H9 (cell line): ENCODE measurements around the gene PPP1R13B. TPM values are rescaled to one million over a fixed set of nuclear protein-coding genes. Genes with fewer than 3 reads are reported as not detected.
"Not testable (repeated sequence)": the region's sequence is repeated elsewhere in the genome, so short reads cannot be mapped to it uniquely, and the experiment has no call there.

ENCODE experiments used
- DNase-seq: peaks from one replicate; pipeline ENCODE4 v3.0.0-alpha.2; 2017
- H2AFZ ChIP-seq: one replicate; pipeline ENCODE4 v1.6.1; 2013; ENCODE audit warnings: mild to moderate bottlenecking, low read length, control low read depth, moderate library complexity
- H2AK5ac ChIP-seq: 2 replicates; pipeline ENCODE4 v1.6.1; 2013; ENCODE audit warnings: low read length, control low read depth, mixed read lengths; ENCODE audit not compliant: insufficient read length
- H2BK120ac ChIP-seq: one replicate; pipeline ENCODE4 v1.6.1; 2013; ENCODE audit warnings: low read depth, mild to moderate bottlenecking, low read length, control low read depth, inconsistent platforms; ENCODE audit not compliant: poor library complexity, severe bottlenecking
- H2BK12ac ChIP-seq: 2 replicates; pipeline ENCODE4 v1.6.1; 2013; ENCODE audit warnings: low read length, control low read depth, mixed read lengths, low read depth; ENCODE audit not compliant: insufficient read length
- H2BK15ac ChIP-seq: 2 replicates; pipeline ENCODE4 v1.6.1; 2013; ENCODE audit warnings: low read depth, low read length, control low read depth
- H2BK20ac ChIP-seq: one replicate; pipeline ENCODE4 v1.6.1; 2013; ENCODE audit warnings: low read depth, mild to moderate bottlenecking, low read length, control low read depth, inconsistent platforms; ENCODE audit not compliant: poor library complexity, severe bottlenecking
- H2BK5ac ChIP-seq: 2 replicates; pipeline ENCODE4 v1.6.1; 2013; ENCODE audit warnings: low read length, control low read depth, mixed read lengths; ENCODE audit not compliant: insufficient read length
- H3K14ac ChIP-seq: 2 replicates; pipeline ENCODE4 v1.6.1; 2013; ENCODE audit warnings: low read length, control low read depth; ENCODE audit not compliant: insufficient read depth
- H3K18ac ChIP-seq: 2 replicates; pipeline ENCODE4 v1.6.1; 2013; ENCODE audit warnings: low read depth, mild to moderate bottlenecking, mixed read lengths, low read length, control low read depth; ENCODE audit not compliant: insufficient read length
- H3K23ac ChIP-seq: 2 replicates; pipeline ENCODE4 v1.6.1; 2013; ENCODE audit warnings: low read length, control low read depth, mixed read lengths, low read depth; ENCODE audit not compliant: insufficient read length
- H3K23me2 ChIP-seq: 2 replicates; pipeline ENCODE4 v1.6.1; 2013; ENCODE audit warnings: low read depth, mild to moderate bottlenecking, mixed read lengths, low read length, control low read depth; ENCODE audit not compliant: insufficient read length, poor library complexity, severe bottlenecking
- H3K27ac ChIP-seq: 2 replicates; pipeline ENCODE4 v1.5.1; 2013; ENCODE audit warnings: low read length, control low read depth, mixed read lengths, low read depth; ENCODE audit not compliant: insufficient read length
- H3K27me3 ChIP-seq: 2 replicates; pipeline ENCODE4 v1.6.1; 2013; ENCODE audit warnings: low read length, control low read depth, inconsistent platforms; ENCODE audit not compliant: insufficient read depth
- H3K4ac ChIP-seq: 2 replicates; pipeline ENCODE4 v1.6.1; 2013; ENCODE audit warnings: low read depth, mild to moderate bottlenecking, control low read depth, inconsistent platforms, low read length, moderate library complexity
- H3K4me1 ChIP-seq: 2 replicates; pipeline ENCODE4 v1.6.1; 2013; ENCODE audit warnings: low read length, control low read depth, inconsistent platforms; ENCODE audit not compliant: insufficient read depth
- H3K4me2 ChIP-seq: 2 replicates; pipeline ENCODE4 v1.6.1; 2013; ENCODE audit warnings: low read length, control low read depth, mixed read lengths; ENCODE audit not compliant: insufficient read length, insufficient read depth
- H3K56ac ChIP-seq: 2 replicates; pipeline ENCODE4 v1.6.1; 2013; ENCODE audit warnings: low read depth, mild to moderate bottlenecking, mixed read lengths, low read length, control low read depth; ENCODE audit not compliant: insufficient read length
- H3K79me1 ChIP-seq: 2 replicates; pipeline ENCODE4 v1.6.1; 2013; ENCODE audit warnings: low read depth, mild to moderate bottlenecking, moderate library complexity, low read length, control low read depth, inconsistent platforms; ENCODE audit not compliant: insufficient read depth, poor library complexity, severe bottlenecking
- H3K79me2 ChIP-seq: 2 replicates; pipeline ENCODE4 v1.6.1; 2013; ENCODE audit warnings: low read length, control low read depth, inconsistent platforms; ENCODE audit not compliant: insufficient read depth
- H3K9ac ChIP-seq: 2 replicates; pipeline ENCODE4 v1.6.1; 2013; ENCODE audit warnings: low read length, control low read depth, mixed read lengths; ENCODE audit not compliant: insufficient read length; ENCODE audit errors: extremely low read depth
- H3K9me3 ChIP-seq: one replicate; pipeline ENCODE4 v1.6.1; 2013; ENCODE audit warnings: low read depth, low read length, inconsistent platforms; ENCODE audit not compliant: control insufficient read depth
- H3T11ph ChIP-seq: one replicate; pipeline ENCODE4 v1.6.1; 2013; ENCODE audit warnings: mild to moderate bottlenecking, low read length, control low read depth, inconsistent platforms
- H4K20me1 ChIP-seq: one replicate; pipeline ENCODE4 v1.6.1; 2013; ENCODE audit not compliant: control insufficient read depth, insufficient read length, insufficient read depth
- H4K5ac ChIP-seq: 2 replicates; pipeline ENCODE4 v1.6.1; 2013; ENCODE audit warnings: low read depth, mild to moderate bottlenecking, mixed read lengths, low read length, control low read depth; ENCODE audit not compliant: insufficient read length
- H4K8ac ChIP-seq: replicated peaks from 2 replicates; pipeline ENCODE4 v1.6.1; 2013; ENCODE audit warnings: low read length, control low read depth, mixed read lengths, low read depth; ENCODE audit not compliant: insufficient read length
- H4K91ac ChIP-seq: 2 replicates; pipeline ENCODE4 v1.6.1; 2013; ENCODE audit warnings: low read depth, mild to moderate bottlenecking, moderate library complexity, mixed read lengths, low read length, control low read depth; ENCODE audit not compliant: insufficient read length
- H3K27ac Mint-ChIP-seq, 3 experiments: 2 replicates in 2 of 3; 3 replicates in 1 of 3; pipeline ENCODE4 v1.8.0; 2020 to 2021; ENCODE audit warnings: mixed read lengths in 3 of 3, mild to moderate bottlenecking in 1 of 3, moderate library complexity in 1 of 3
- H3K27me3 Mint-ChIP-seq: 2 replicates; pipeline ENCODE4 v1.8.0; 2021; ENCODE audit warnings: low read depth, mild to moderate bottlenecking, moderate library complexity, mixed read lengths
- H3K36me3 Mint-ChIP-seq, 3 experiments: 2 replicates in 2 of 3; 3 replicates in 1 of 3; pipeline ENCODE4 v1.8.0; 2020 to 2021; ENCODE audit warnings: low read depth in 3 of 3, mixed read lengths in 3 of 3; ENCODE audit not compliant: insufficient read depth in 1 of 3
- H3K4me1 Mint-ChIP-seq, 2 experiments: 2 replicates each; pipeline ENCODE4 v1.8.0; 2020; ENCODE audit warnings: mixed read lengths in 2 of 2
- H3K4me3 Mint-ChIP-seq, 2 experiments: 2 replicates in 1 of 2; 3 replicates in 1 of 2; pipeline ENCODE4 v1.8.0; 2020 to 2021; ENCODE audit warnings: mild to moderate bottlenecking in 2 of 2, mixed read lengths in 2 of 2, moderate library complexity in 1 of 2
- H3K9me3 Mint-ChIP-seq, 2 experiments: 2 replicates in 1 of 2; 3 replicates in 1 of 2; pipeline ENCODE4 v1.8.0; 2020; ENCODE audit warnings: mild to moderate bottlenecking in 2 of 2, mixed read lengths in 2 of 2, moderate library complexity in 1 of 2
- CTCF ChIP-seq: fragments of 200-600 bp; sonication (generic); conservative IDR thresholded peaks from 3 replicates; pipeline ENCODE4 v1.8.0; 2021; ENCODE audit warnings: antibody characterized with exemption, mild to moderate bottlenecking
- WGBS: extraction: QIAGEN DNeasy Blood & Tissue Kit; methylation state at CpG from one replicate; pipeline ENCODE4 v1.1.7; 2013; ENCODE audit warnings: missing lambda C conversion rate, low lambda C conversion rate, mixed read lengths; ENCODE audit not compliant: insufficient read length; ENCODE audit errors: extremely low coverage; 5-methylcytosine and 5-hydroxymethylcytosine counted together
- total RNA-seq: library from RNA; stranded (reverse); gene quantifications from 2 replicates; pipeline ENCODE4 v1.2.1, GENCODE V29; 2021

Gene PPP1R13B
- total RNA-seq, 1 experiment from 2014 or later: 6.0 TPM

DNA sequence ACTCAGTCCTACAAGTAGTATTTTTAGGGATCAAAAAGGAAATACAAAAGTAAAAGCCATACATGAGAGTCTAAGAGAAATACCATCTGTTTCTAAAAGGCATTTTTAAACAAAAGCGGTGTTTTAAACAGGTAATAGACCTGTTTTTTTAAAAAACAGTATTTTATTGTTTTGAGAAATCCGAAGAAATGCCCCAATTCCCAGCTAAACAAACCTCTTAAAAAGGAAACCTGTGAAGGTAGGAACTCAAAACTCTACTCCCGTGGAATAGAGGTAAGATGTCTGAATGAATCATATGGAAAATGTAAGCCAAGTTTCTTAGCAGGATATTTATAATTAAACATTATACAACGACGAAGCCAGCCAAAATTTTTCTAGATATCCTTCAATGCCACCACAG is 2.0 kb downstream of the PPP1R13B start:
- Histone ChIP-seq H3K27me3 (peaks cover 9% of the 10 kb centered on the region; the same call in 1 of the 2 replicates), H2BK20ac (no peak overlapping the region), H3K4me2 (no peak overlapping the region), H3K4me1 (no peaks in the 10 kb centered on the region), H3K18ac (no peak overlapping the region), H2BK5ac (no peak overlapping the region), H3K79me1 (no peaks in the 10 kb centered on the region), H3K9me3 (no peaks in the 10 kb centered on the region), H4K20me1 (no peaks in the 10 kb centered on the region), H2BK15ac (no peak overlapping the region), H4K91ac (no peak overlapping the region), H3K79me2 (no peaks in the 10 kb centered on the region), H3K9ac (no peak overlapping the region), H3T11ph (no peak overlapping the region), H2AFZ (no peak overlapping the region), H3K4ac (no peak overlapping the region), H3K23me2 (peaks cover 11% of the 10 kb centered on the region), H4K5ac (no peak overlapping the region), H2AK5ac (no peak overlapping the region), H3K56ac (no peak overlapping the region), H2BK12ac (no peak overlapping the region), H3K23ac (no peak overlapping the region), H4K8ac (no peak overlapping the region), H2BK120ac (no peak overlapping the region), H3K14ac (no peak overlapping the region), H3K27ac (no peak overlapping the region)
- WGBS: no CpG with 5 or more reads among the region's 5 CpGs
- no peak for DNase-seq
- peaks cover 11 to 14% of the 10 kb centered on the region in 2 experiments for H3K4me1 Mint-ChIP-seq
- H3K36me3 Mint-ChIP-seq: no peaks in the 10 kb centered on the region; a peak in 1 of 7 replicates
- H3K27ac Mint-ChIP-seq: no peak overlapping the region
- no peak for TF ChIP-seq CTCF
- no peak overlapping the region for H3K4me3 Mint-ChIP-seq
- peaks cover 50% of the 10 kb centered on the region for H3K27me3 Mint-ChIP-seq
- H3K9me3 Mint-ChIP-seq: no peaks in the 10 kb centered on the region

- not testable (repeated sequence) for H2BK120ac ChIP-seq, H4K20me1 ChIP-seq, H4K8ac ChIP-seq, H2BK5ac ChIP-seq, H3K9ac ChIP-seq, H3T11ph ChIP-seq, H3K56ac ChIP-seq, H2BK20ac ChIP-seq, H2BK12ac ChIP-seq, H3K9me3 ChIP-seq, H2BK15ac ChIP-seq, H3K14ac ChIP-seq, H3K4ac ChIP-seq, H3K27ac Mint-ChIP-seq, H2AFZ ChIP-seq, H3K27ac ChIP-seq, H4K91ac ChIP-seq, H3K4me1 ChIP-seq, H3K79me2 ChIP-seq, DNase-seq, H3K18ac ChIP-seq, H3K4me3 Mint-ChIP-seq, H3K4me1 Mint-ChIP-seq, H3K4me2 ChIP-seq, H3K9me3 Mint-ChIP-seq, H3K23ac ChIP-seq, H3K27me3 ChIP-seq, H3K36me3 Mint-ChIP-seq, H4K5ac ChIP-seq, H2AK5ac ChIP-seq, H3K23me2 ChIP-seq, H3K79me1 ChIP-seq
- WGBS: no CpG with 5 or more reads among the region's 12 CpGs
- peaks cover 26% of the 10 kb centered on the region for H3K27me3 Mint-ChIP-seq
These were observed 6.1 kb downstream of the PPP1R13B start for GRCh38 chr14:103841265-103841664.
